GM12878 (cell line): ENCODE measurements around the gene GMPPB. TPM values are rescaled to one million over a fixed set of nuclear protein-coding genes. Genes with fewer than 3 reads are reported as not detected.

Experiments used
- ATAC-seq: fragments of 200-7000 bp; cut with Tn5 transposase; 3 replicates; pipeline ENCODE4 v1.9.1; 2020; ENCODE audit warnings: mild to moderate bottlenecking, moderate library complexity
- BruUV-seq: library from RNA; stranded (reverse); fragments of 400-500 nt; replicated peaks from 2 replicates; lab custom pipeline; 2021; lab: Mats Ljungman, UMichigan
- CTCF ChIA-PET: fragments of 300-600 bp; sonication (Branson Sonifier 250); formaldehyde crosslinking; extraction: SDS; loops from one replicate; lab custom pipeline; 2021; ENCODE audit warnings: inconsistent platforms; lab: Yijun Ruan, JAX
- POLR2A ChIA-PET: fragments of 350-600 bp; formaldehyde crosslinking; extraction: SDS; loops from one replicate; lab custom pipeline; 2021; ENCODE audit warnings: inconsistent platforms; lab: Charles Lee
- RAD21 ChIA-PET: fragments of 300-600 bp; sonication (Branson Sonifier 250); formaldehyde crosslinking; loops from one replicate; lab custom pipeline; 2023; ENCODE audit warnings: antibody characterized with exemption; ENCODE audit not compliant: unreplicated experiment; lab: Charles Lee
- SMC1A ChIA-PET: fragments of 300-600 bp; sonication (Branson Sonifier 250); formaldehyde crosslinking; loops from one replicate; lab custom pipeline; 2023; ENCODE audit not compliant: unreplicated experiment, uncharacterized antibody; lab: Charles Lee
- DNase-seq: peaks from one replicate; pipeline ENCODE4 v3.0.0-alpha.2; 2011; ENCODE audit warnings: low read depth, low spot score
- FAIRE-seq: peaks from 3 replicates; lab custom pipeline; 2011; peaks lifted over from hg19 to GRCh38; lab: Jason Lieb, UNC
- H2AFZ ChIP-seq: 2 replicates; pipeline ENCODE4 v1.6.0; 2011; ENCODE audit warnings: low read depth, low read length, control low read depth; ENCODE audit not compliant: control insufficient read depth
- H3K27ac ChIP-seq: 2 replicates; pipeline ENCODE4 v1.5.1; 2011; ENCODE audit warnings: control low read depth; ENCODE audit not compliant: control insufficient read depth, insufficient read depth
- H3K27me3 ChIP-seq, 2 experiments: replicated peaks in 1 of 2; 2 replicates each; pipeline versions ENCODE4 v1.6.0 to v1.6.1; 2011; ENCODE audit warnings: low read length in 1 of 2; ENCODE audit not compliant: control insufficient read depth in 2 of 2, insufficient read depth in 2 of 2
- H3K36me3 ChIP-seq, 2 experiments: 2 replicates each; pipeline ENCODE4 v1.5.1; 2011; ENCODE audit warnings: low read length in 1 of 2; ENCODE audit not compliant: control insufficient read depth in 2 of 2, insufficient read depth in 2 of 2
- H3K4me1 ChIP-seq: 2 replicates; pipeline ENCODE4 v1.6.1; 2011; ENCODE audit warnings: mild to moderate bottlenecking, low read length, moderate library complexity, mixed read lengths; ENCODE audit not compliant: control insufficient read depth, insufficient read depth
- H3K4me2 ChIP-seq: 2 replicates; pipeline ENCODE4 v1.6.0; 2011; ENCODE audit warnings: control low read depth; ENCODE audit not compliant: control insufficient read depth, insufficient read depth
- H3K4me3 ChIP-seq: fragments of 200-600 bp; sonication (generic); 2 replicates; pipeline ENCODE4 v1.5.1; 2016
- H3K79me2 ChIP-seq: 2 replicates; pipeline ENCODE4 v1.6.0; 2011; ENCODE audit warnings: low read length; ENCODE audit not compliant: control insufficient read depth, insufficient read depth
- H3K9ac ChIP-seq: 2 replicates; pipeline ENCODE4 v1.8.0; 2011; ENCODE audit warnings: low read length, control low read depth, mixed read lengths; ENCODE audit not compliant: control insufficient read depth, insufficient read depth
- H3K9me3 ChIP-seq: replicated peaks from 3 replicates; pipeline ENCODE4 v1.5.1; 2011; ENCODE audit warnings: mild to moderate bottlenecking, low read length; ENCODE audit not compliant: control insufficient read depth, insufficient read depth
- H4K20me1 ChIP-seq: 2 replicates; pipeline ENCODE4 v1.6.0; 2011; ENCODE audit not compliant: control insufficient read depth, insufficient read depth
- BHLHE40 ChIP-seq, 2 experiments: fragments of 450-650 bp in 1 of 2; IDR thresholded peaks; 2 replicates each; pipeline ENCODE4 v1.6.1; 2011 to 2017; ENCODE audit warnings: low read depth in 2 of 2, borderline replicate concordance in 1 of 2, improper control_type of control experiment in 1 of 2, low read length in 1 of 2, mild to moderate bottlenecking in 1 of 2
- BRCA1 ChIP-seq: IDR thresholded peaks from 2 replicates; pipeline ENCODE4 v1.6.1; 2011; ENCODE audit warnings: low read depth, low read length, improper control_type of control experiment
- E2F8 ChIP-seq: fragments of 450-650 bp; IDR thresholded peaks from 2 replicates; pipeline ENCODE4 v1.6.1; 2018; ENCODE audit warnings: mild to moderate bottlenecking, low read depth, moderate library complexity; ENCODE audit not compliant: partially characterized antibody
- EP300 ChIP-seq, 2 experiments: fragments of 150-350 bp in 1 of 2; IDR thresholded peaks; 2 replicates each; pipeline ENCODE4 v1.6.1; 2011 to 2012; ENCODE audit warnings: low read depth in 2 of 2, low read length in 2 of 2, borderline replicate concordance in 1 of 2, improper control_type of control experiment in 1 of 2, inconsistent platforms in 1 of 2; ENCODE audit not compliant: control insufficient read depth in 1 of 2
- HDGF ChIP-seq: fragments of 450-650 bp; IDR thresholded peaks from 2 replicates; pipeline ENCODE4 v1.6.1; 2016; ENCODE audit warnings: antibody characterized with exemption
- MXI1 ChIP-seq: fragments of 150-350 bp; IDR thresholded peaks from 2 replicates; pipeline ENCODE4 v1.6.1; 2011; ENCODE audit warnings: low read depth, mild to moderate bottlenecking, inconsistent platforms, low read length, improper control_type of control experiment
- MYC ChIP-seq: IDR thresholded peaks from 2 replicates; pipeline ENCODE4 v1.6.1; 2011; ENCODE audit warnings: mild to moderate bottlenecking, low read length, moderate library complexity, inconsistent platforms; ENCODE audit not compliant: insufficient read depth, insufficient replicate concordance, insufficient read length, severe bottlenecking
- NFIC ChIP-seq: IDR thresholded peaks from 2 replicates; pipeline ENCODE4 v1.6.1; 2012; ENCODE audit warnings: low read depth, mild to moderate bottlenecking, inconsistent platforms, low read length, moderate library complexity
- RUNX3 ChIP-seq: IDR thresholded peaks from 2 replicates; pipeline ENCODE4 v1.6.1; 2012; ENCODE audit warnings: low read length, inconsistent platforms
- TCF12 ChIP-seq: IDR thresholded peaks from 2 replicates; pipeline ENCODE4 v1.6.1; 2011; ENCODE audit warnings: low read depth, mild to moderate bottlenecking, low read length
- TCF7 ChIP-seq: IDR thresholded peaks from 2 replicates; pipeline ENCODE4 v1.6.1; 2014; ENCODE audit warnings: antibody characterized with exemption, borderline replicate concordance
- WGBS: methylation state at CpG from one replicate; pipeline ENCODE4 v1.1.6; 2016; ENCODE audit warnings: low lambda C conversion rate; ENCODE audit not compliant: insufficient replicate concordance, insufficient coverage; ENCODE audit errors: missing lambda C conversion rate; 5-methylcytosine and 5-hydroxymethylcytosine counted together
- in situ Hi-C: fragments of 300-500 bp; cut with MboI; formaldehyde crosslinking; loops from 9 replicates; pipeline ENCODE4 v1.14.3; 2018; ENCODE audit warnings: mixed read lengths
- intact Hi-C: fragments of 100-400 bp; cut with micrococcal nuclease; formaldehyde crosslinking; loops from one replicate; pipeline ENCODE4 v1.14.2; 2022; ENCODE audit not compliant: unreplicated experiment
- polyA plus RNA-seq, 11 experiments: library from polyadenylated mRNA; depleted of rRNA in 4 of 11; unstranded in 6 of 11; stranded (reverse) in 5 of 11; fragments of >200 nt; fragmentation: Nextera tagmentation in 4 of 11; fragmentation: Illumina TruSeq in 1 of 11; extraction: Ambion mirVana in 4 of 11; extraction: Trizol in 1 of 11; gene quantifications; 1 replicate in 1 of 11; 2 replicates in 10 of 11; pipeline versions ENCODE4 v1.2.1 to v1.2.3, GENCODE V29; 2011 to 2016; ENCODE audit warnings: inconsistent platforms in 2 of 11, missing spikeins in 2 of 11, low read depth in 1 of 11
- total RNA-seq, 4 experiments: library from RNA; depleted of rRNA in 3 of 4; stranded (reverse); fragments of >200 nt in 3 of 4; fragmentation: Illumina TruSeq in 1 of 4; extraction: Trizol in 1 of 4; gene quantifications; 2 replicates each; pipeline versions ENCODE4 v1.2.1 to v1.2.3, GENCODE V29; 2013 to 2021

Gene GMPPB
- total and polyA plus RNA-seq, 10 of the 15 experiments (the other 5 are each of a cell fraction or from before 2014, with no cell fraction given) = 2.3 to 99.5 (median 23.3) TPM

- TF ChIP-seq NFIC (no peak), TCF7 (no peak), E2F8 (no peak), HDGF (no peak), MXI1 (no peak)
- TF ChIP-seq, all 136 proteins: peak for 0
Measured at GRCh38 chr3:49725906-49726681, 2.3 kb upstream of the GMPPB start (continued).

- Histone ChIP-seq H2AFZ (no peak overlapping the region), H3K4me2 (peak overlapping the region; percentile 91), H3K9me3 (no peaks in the 10 kb centered on the region), H3K27ac (peak overlapping the region; percentile 93), H3K27me3 (no peaks in the 10 kb centered on the region), H3K4me3 (peak overlapping the region; percentile 81), H3K4me1 (peaks cover 15% of the 10 kb centered on the region), H3K36me3 (peaks cover 3 to 23% of the 10 kb centered on the region in 2 experiments), H3K9ac (peak overlapping the region; percentile 96), H4K20me1 (no peaks in the 10 kb centered on the region), H3K79me2 (peaks cover 20% of the 10 kb centered on the region)
- no TSS peak for BruUV-seq
- ChIA-PET CTCF (interaction anchor here (0.6 to 1.7 kb wide), 4 partner anchors 23 to 185 kb away, joined by 3 to 8 read pairs (median 4); no protein-coding TSS in a partner anchor), SMC1A (interaction anchor here (1.8 kb wide), 1 partner anchor 81 kb away, joined by 5 read pairs; no protein-coding TSS in a partner anchor), POLR2A (interaction anchor here (0.5 to 0.9 kb wide), 4 partner anchors 12 to 166 kb away, joined by 3 read pairs; no protein-coding TSS in a partner anchor), RAD21 (no interaction called here)
- no peak for DNase-seq
- TF ChIP-seq EP300 (IDR thresholded peaks at IDR 0.05; ENCODE audit: borderline replicate concordance in 1 of 2, control insufficient read depth in 1 of 2, low read depth in 2 of 2, low read length in 2 of 2) (peak in 1 of 2 experiments; percentile 14; a peak in 1 of 4 replicates), BRCA1 (no peak), TCF12 (peak; percentile 57; the same call in 1 of the 2 replicates), BHLHE40 (IDR thresholded peaks at IDR 0.05; ENCODE audit: borderline replicate concordance in 1 of 2, low read depth in 2 of 2, low read length in 1 of 2) (peak; percentile 91 to 93), RUNX3 (peak; percentile 31; the same call in 1 of the 2 replicates), MYC (no peak)
- in situ Hi-C loops = no loop called here
- ATAC-seq = peak; percentile 23
- WGBS = 0% methylated on average over 6 of the region's 6 CpGs
- intact Hi-C loops = loop anchor here (5.0 kb wide), 2 partner anchors 63 to 113 kb away; partner anchors contain the start of gene IP6K1
- no peak for FAIRE-seq
Measured at GRCh38 chr3:49724586-49724985, 835 bp upstream of the GMPPB start.
